IMR-90 (cell line): ENCODE measurements around the gene KCNIP3. TPM values are rescaled to one million over a fixed set of nuclear protein-coding genes. Genes with fewer than 3 reads are reported as not detected.

Experiments used
- ATAC-seq: fragments of 200-7000 bp; cut with Tn5 transposase; 2 replicates; pipeline ENCODE4 v1.9.1; 2020; ENCODE audit warnings: low read depth, mild to moderate bottlenecking, moderate library complexity
- BruUV-seq: library from RNA; stranded (reverse); fragments of 400-500 nt; replicated peaks from 2 replicates; lab custom pipeline; 2021; lab: Mats Ljungman, UMichigan
- CTCF ChIA-PET: fragments of 300-600 bp; formaldehyde crosslinking; extraction: SDS; loops from one replicate; lab custom pipeline; 2021; ENCODE audit warnings: antibody characterized with exemption; lab: Yijun Ruan, JAX
- POLR2A ChIA-PET: fragments of 300-600 bp; sonication (Branson Sonifier 250); formaldehyde crosslinking; loops from one replicate; lab custom pipeline; 2022; ENCODE audit warnings: antibody characterized with exemption; ENCODE audit not compliant: unreplicated experiment; lab: Charles Lee
- DNase-seq: peaks from one replicate; pipeline ENCODE4 v3.0.0; 2013
- H2AFZ ChIP-seq: replicated peaks from 2 replicates; pipeline ENCODE3; 2013; ENCODE audit warnings: low read length, mild to moderate bottlenecking; ENCODE audit not compliant: poor library complexity
- H2AK5ac ChIP-seq: 2 replicates; pipeline ENCODE4 v1.6.1; 2013; ENCODE audit warnings: low read depth, low read length, inconsistent platforms
- H2AK9ac ChIP-seq: replicated peaks from 2 replicates; pipeline ENCODE3; 2013; ENCODE audit warnings: mild to moderate bottlenecking, low read depth, low read length, moderate library complexity; ENCODE audit not compliant: poor library complexity
- H2BK120ac ChIP-seq: 2 replicates; pipeline ENCODE4 v1.6.1; 2013; ENCODE audit warnings: low read depth, low read length, inconsistent platforms
- H2BK15ac ChIP-seq: 3 replicates; pipeline ENCODE4 v1.6.1; 2013; ENCODE audit warnings: low read depth, low read length, inconsistent platforms
- H2BK20ac ChIP-seq: 2 replicates; pipeline ENCODE4 v1.6.1; 2013; ENCODE audit warnings: low read depth, mild to moderate bottlenecking, inconsistent platforms, low read length, moderate library complexity
- H2BK5ac ChIP-seq: 2 replicates; pipeline ENCODE4 v1.6.1; 2013; ENCODE audit warnings: mild to moderate bottlenecking, low read depth, low read length, inconsistent platforms; ENCODE audit not compliant: poor library complexity, severe bottlenecking
- H3K14ac ChIP-seq: replicated peaks from 2 replicates; pipeline ENCODE4 v1.6.1; 2013; ENCODE audit warnings: low read depth, low read length, inconsistent platforms
- H3K18ac ChIP-seq: 2 replicates; pipeline ENCODE4 v1.6.1; 2013; ENCODE audit warnings: low read depth, low read length, control low read depth
- H3K23ac ChIP-seq: 2 replicates; pipeline ENCODE4 v1.6.1; 2013; ENCODE audit warnings: low read depth, low read length, inconsistent platforms
- H3K27ac ChIP-seq: 2 replicates; pipeline ENCODE4 v1.5.1; 2013; ENCODE audit warnings: mild to moderate bottlenecking, control low read depth, low read length; ENCODE audit not compliant: insufficient read depth
- H3K27me3 ChIP-seq: 2 replicates; pipeline ENCODE4 v1.6.1; 2013; ENCODE audit warnings: low read length; ENCODE audit not compliant: control insufficient read depth, insufficient read depth
- H3K36me3 ChIP-seq: 2 replicates; pipeline ENCODE4 v1.6.1; 2013; ENCODE audit warnings: low read length, mixed read lengths; ENCODE audit not compliant: control insufficient read depth, insufficient read depth
- H3K4ac ChIP-seq: 2 replicates; pipeline ENCODE4 v1.6.1; 2013; ENCODE audit warnings: low read depth, low read length, inconsistent platforms
- H3K4me1 ChIP-seq: 2 replicates; pipeline ENCODE4 v1.6.1; 2013; ENCODE audit warnings: low read length, mixed read lengths; ENCODE audit not compliant: control insufficient read depth, insufficient read depth
- H3K4me2 ChIP-seq: 2 replicates; pipeline ENCODE4 v1.6.1; 2013; ENCODE audit warnings: low read depth, mild to moderate bottlenecking, control low read depth, low read length, moderate library complexity
- H3K4me3 ChIP-seq: 2 replicates; pipeline ENCODE4 v1.5.1; 2013; ENCODE audit warnings: low read depth, mild to moderate bottlenecking, control low read depth, low read length, moderate library complexity; ENCODE audit not compliant: insufficient read depth
- H3K56ac ChIP-seq: 2 replicates; pipeline ENCODE4 v1.6.1; 2013; ENCODE audit warnings: low read length, inconsistent platforms; ENCODE audit not compliant: insufficient read depth; ENCODE audit errors: extremely low read depth
- H3K79me1 ChIP-seq, 2 experiments: 2 replicates each; pipeline ENCODE4 v1.6.1; 2013; ENCODE audit warnings: low read length in 2 of 2, inconsistent platforms in 1 of 2, low read depth in 1 of 2
- H3K9ac ChIP-seq: 2 replicates; pipeline ENCODE4 v1.6.1; 2013; ENCODE audit warnings: low read depth, low read length, control low read depth
- H3K9me1 ChIP-seq: 2 replicates; pipeline ENCODE4 v1.6.1; 2013; ENCODE audit warnings: low read length, inconsistent platforms; ENCODE audit not compliant: insufficient read depth
- H3K9me3 ChIP-seq: 2 replicates; pipeline ENCODE4 v1.6.1; 2013; ENCODE audit warnings: low read length; ENCODE audit not compliant: control insufficient read depth, insufficient read depth
- H4K20me1 ChIP-seq: 2 replicates; pipeline ENCODE4 v1.6.1; 2013; ENCODE audit warnings: low read length, inconsistent platforms; ENCODE audit not compliant: insufficient read depth
- H4K5ac ChIP-seq: 2 replicates; pipeline ENCODE4 v1.6.1; 2013; ENCODE audit warnings: mild to moderate bottlenecking, low read depth, low read length, control low read depth
- H4K8ac ChIP-seq, 2 experiments: 2 replicates each; pipeline ENCODE4 v1.6.1; 2013; ENCODE audit warnings: low read depth in 2 of 2, low read length in 2 of 2, control low read depth in 1 of 2, inconsistent platforms in 1 of 2
- H4K91ac ChIP-seq: 2 replicates; pipeline ENCODE4 v1.6.1; 2013; ENCODE audit warnings: low read depth, low read length, inconsistent platforms; ENCODE audit not compliant: insufficient read depth
- BHLHE40 ChIP-seq: fragments of 150-350 bp; IDR thresholded peaks from 2 replicates; pipeline ENCODE4 v1.6.1; 2016; ENCODE audit warnings: mild to moderate bottlenecking, low read depth, low read length
- CEBPB ChIP-seq: IDR thresholded peaks from 2 replicates; pipeline ENCODE4 v1.6.1; 2012; ENCODE audit warnings: low read depth, low read length, improper control_type of control experiment
- CHD1 ChIP-seq: IDR thresholded peaks from 2 replicates; pipeline ENCODE4 v1.6.1; 2012; ENCODE audit warnings: low read depth, low read length, improper control_type of control experiment
- FOS ChIP-seq: fragments of 150-350 bp; IDR thresholded peaks from 2 replicates; pipeline ENCODE4 v1.6.1; 2016; ENCODE audit warnings: low read depth, low read length
- MAFK ChIP-seq: IDR thresholded peaks from 2 replicates; pipeline ENCODE4 v1.6.1; 2012; ENCODE audit warnings: low read depth, low read length, improper control_type of control experiment
- MAZ ChIP-seq: IDR thresholded peaks from 2 replicates; pipeline ENCODE4 v1.6.1; 2012; ENCODE audit warnings: low read depth, mild to moderate bottlenecking, low read length, improper control_type of control experiment, moderate library complexity, borderline replicate concordance
- RAD21 ChIP-seq: IDR thresholded peaks from 2 replicates; pipeline ENCODE4 v1.6.1; 2012; ENCODE audit warnings: low read length, improper control_type of control experiment
- RCOR1 ChIP-seq: IDR thresholded peaks from 2 replicates; pipeline ENCODE4 v1.6.1; 2012; ENCODE audit warnings: mild to moderate bottlenecking, low read length, improper control_type of control experiment; ENCODE audit not compliant: insufficient replicate concordance
- RFX5 ChIP-seq: IDR thresholded peaks from 2 replicates; pipeline ENCODE4 v1.8.0; 2012; ENCODE audit warnings: low read depth, mild to moderate bottlenecking, low read length, moderate library complexity
- SMC3 ChIP-seq: fragments of 150-350 bp; IDR thresholded peaks from 2 replicates; pipeline ENCODE4 v1.6.1; 2016; ENCODE audit warnings: low read depth, mild to moderate bottlenecking, antibody characterized with exemption, low read length, moderate library complexity
- WGBS, 2 experiments: methylation state at CpG; one replicate each; pipeline versions ENCODE4 v1.1.5 to v1.1.7; 2013; ENCODE audit warnings: missing lambda C conversion rate in 2 of 2; ENCODE audit not compliant: insufficient read length in 1 of 2; ENCODE audit errors: extremely low coverage in 2 of 2; 5-methylcytosine and 5-hydroxymethylcytosine counted together
- dilution Hi-C: fragments of 300-500 bp; cut with HindIII; formaldehyde crosslinking; loops from one replicate; pipeline ENCODE4 v1.14.3; 2018; ENCODE audit warnings: low sequenced_read_pairs; ENCODE audit not compliant: unreplicated experiment
- in situ Hi-C: fragments of 300-500 bp; cut with MboI; formaldehyde crosslinking; loops from 3 replicates; pipeline ENCODE4 v1.14.3; 2019; ENCODE audit warnings: low sequenced_read_pairs, inconsistent platforms, mixed read lengths
- intact Hi-C: fragments of 100-400 bp; cut with micrococcal nuclease; formaldehyde crosslinking; loops from 2 replicates; pipeline ENCODE4 v1.10.0; 2022
- polyA plus RNA-seq, 3 experiments: library from polyadenylated mRNA; depleted of rRNA; stranded (reverse); fragments of >200 nt; gene quantifications; 2 replicates each; pipeline ENCODE4 v1.2.3, GENCODE V29; 2012; ENCODE audit warnings: low replicate concordance in 1 of 3
- total RNA-seq: library from RNA; depleted of rRNA; stranded (reverse); fragments of >200 nt; gene quantifications from 2 replicates; pipeline ENCODE4 v1.2.3, GENCODE V29; 2012
- TF ChIP-seq, protein P1 (sequence below): conservative IDR thresholded peaks from 2 replicates; pipeline ENCODE4 v1.5.1; 2012; ENCODE audit warnings: mild to moderate bottlenecking, low read depth, low read length, improper control_type of control experiment
- TF ChIP-seq, protein P2 (sequence below): fragments of 150-350 bp; IDR thresholded peaks from 2 replicates; pipeline ENCODE4 v1.6.1; 2017; ENCODE audit warnings: mild to moderate bottlenecking, antibody characterized with exemption, low read length, low read depth

Gene KCNIP3
- total and polyA plus RNA-seq, 2 of the 4 experiments (the other 2 are of a cell fraction): 0.72 to 1.4 TPM

DNA sequence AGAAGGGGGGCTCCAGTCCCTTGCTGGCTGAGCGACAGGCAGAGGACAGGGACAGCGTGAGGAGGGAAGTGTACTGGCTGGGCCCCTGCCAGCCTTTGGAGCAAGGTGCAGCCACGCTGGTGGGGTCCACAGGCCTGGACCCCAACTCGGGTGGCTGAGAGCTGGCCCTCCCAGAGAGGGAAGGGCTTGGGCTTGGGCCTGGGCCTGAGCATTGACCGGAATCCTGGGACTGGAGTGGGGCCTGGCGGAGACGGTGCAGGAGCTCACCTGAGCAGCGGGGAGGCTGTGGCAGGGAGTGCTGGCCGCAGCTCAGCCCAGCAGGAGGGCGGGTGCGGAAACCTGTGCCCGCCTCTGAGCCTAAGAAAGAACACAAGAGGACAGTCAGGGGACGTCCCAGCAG, 27.9 kb downstream of the KCNIP3 start:
- intact Hi-C loops (no loop called here), dilution Hi-C loops (no loop called here), in situ Hi-C loops (no loop called here)
- H3K79me1 ChIP-seq: no peaks in the 10 kb centered on the region
- H3K9me1 ChIP-seq: no peaks in the 10 kb centered on the region
- no peak overlapping the region for H3K27ac ChIP-seq
- H2AK5ac ChIP-seq: no peak overlapping the region
- no peak overlapping the region for H4K8ac ChIP-seq
- no peak overlapping the region for H3K56ac ChIP-seq
- H3K4me1 ChIP-seq: peaks cover 3% of the 10 kb centered on the region; the same call in 1 of the 2 replicates
- no peak overlapping the region for H2BK20ac ChIP-seq
- H2BK15ac ChIP-seq: no peak overlapping the region
- no peak overlapping the region for H4K5ac ChIP-seq
- H2AK9ac ChIP-seq: no peak overlapping the region
- 80% methylated on average over 3 of the region's 13 CpGs; no CpG with 5 or more reads in 1 of the 2 experiments for WGBS, 2 experiments
- no peak overlapping the region for H3K4me2 ChIP-seq
- ChIA-PET CTCF (no interaction called here), POLR2A (no interaction called here)
- H4K20me1 ChIP-seq: no peaks in the 10 kb centered on the region
- no peaks in the 10 kb centered on the region for H3K36me3 ChIP-seq
- TF ChIP-seq MAFK (no peak), CHD1 (no peak), FOS (no peak), BHLHE40 (no peak), RFX5 (no peak), RCOR1 (no peak), SMC3 (no peak), MAZ (no peak), RAD21 (no peak), CEBPB (no peak)
- TF ChIP-seq, protein P1, sequence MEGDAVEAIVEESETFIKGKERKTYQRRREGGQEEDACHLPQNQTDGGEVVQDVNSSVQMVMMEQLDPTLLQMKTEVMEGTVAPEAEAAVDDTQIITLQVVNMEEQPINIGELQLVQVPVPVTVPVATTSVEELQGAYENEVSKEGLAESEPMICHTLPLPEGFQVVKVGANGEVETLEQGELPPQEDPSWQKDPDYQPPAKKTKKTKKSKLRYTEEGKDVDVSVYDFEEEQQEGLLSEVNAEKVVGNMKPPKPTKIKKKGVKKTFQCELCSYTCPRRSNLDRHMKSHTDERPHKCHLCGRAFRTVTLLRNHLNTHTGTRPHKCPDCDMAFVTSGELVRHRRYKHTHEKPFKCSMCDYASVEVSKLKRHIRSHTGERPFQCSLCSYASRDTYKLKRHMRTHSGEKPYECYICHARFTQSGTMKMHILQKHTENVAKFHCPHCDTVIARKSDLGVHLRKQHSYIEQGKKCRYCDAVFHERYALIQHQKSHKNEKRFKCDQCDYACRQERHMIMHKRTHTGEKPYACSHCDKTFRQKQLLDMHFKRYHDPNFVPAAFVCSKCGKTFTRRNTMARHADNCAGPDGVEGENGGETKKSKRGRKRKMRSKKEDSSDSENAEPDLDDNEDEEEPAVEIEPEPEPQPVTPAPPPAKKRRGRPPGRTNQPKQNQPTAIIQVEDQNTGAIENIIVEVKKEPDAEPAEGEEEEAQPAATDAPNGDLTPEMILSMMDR: no peak
- TF ChIP-seq, protein P2, sequence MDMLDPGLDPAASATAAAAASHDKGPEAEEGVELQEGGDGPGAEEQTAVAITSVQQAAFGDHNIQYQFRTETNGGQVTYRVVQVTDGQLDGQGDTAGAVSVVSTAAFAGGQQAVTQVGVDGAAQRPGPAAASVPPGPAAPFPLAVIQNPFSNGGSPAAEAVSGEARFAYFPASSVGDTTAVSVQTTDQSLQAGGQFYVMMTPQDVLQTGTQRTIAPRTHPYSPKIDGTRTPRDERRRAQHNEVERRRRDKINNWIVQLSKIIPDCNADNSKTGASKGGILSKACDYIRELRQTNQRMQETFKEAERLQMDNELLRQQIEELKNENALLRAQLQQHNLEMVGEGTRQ: no peak
- no peak overlapping the region for H3K4ac ChIP-seq
- no peak overlapping the region for H3K9ac ChIP-seq
- no peak overlapping the region for H2BK120ac ChIP-seq
- no peak overlapping the region for H2AFZ ChIP-seq
- H3K14ac ChIP-seq: no peak overlapping the region
- H2BK5ac ChIP-seq: no peak overlapping the region
- no peak for DNase-seq
- H3K23ac ChIP-seq: no peak overlapping the region
- no peak for ATAC-seq
- peaks cover under 1% of the 10 kb centered on the region; the same call in 1 of the 2 replicates for H3K27me3 ChIP-seq
- H4K91ac ChIP-seq: no peak overlapping the region
- H3K4me3 ChIP-seq: no peak overlapping the region
- no TSS peak for BruUV-seq
- H3K9me3 ChIP-seq: no peaks in the 10 kb centered on the region
- H3K18ac ChIP-seq: no peak overlapping the region
